CD4-positive, alpha-beta T cell treated with Interferon alpha-2 for 1 hour (primary cell): Measurements from ENCODE around the gene USP22.

ENCODE experiments used
- DNase-seq, 2 donors: peaks; one replicate each; pipeline ENCODE4 v3.0.0-alpha.2; 2020 to 2022

The USP22 gene

DNA sequence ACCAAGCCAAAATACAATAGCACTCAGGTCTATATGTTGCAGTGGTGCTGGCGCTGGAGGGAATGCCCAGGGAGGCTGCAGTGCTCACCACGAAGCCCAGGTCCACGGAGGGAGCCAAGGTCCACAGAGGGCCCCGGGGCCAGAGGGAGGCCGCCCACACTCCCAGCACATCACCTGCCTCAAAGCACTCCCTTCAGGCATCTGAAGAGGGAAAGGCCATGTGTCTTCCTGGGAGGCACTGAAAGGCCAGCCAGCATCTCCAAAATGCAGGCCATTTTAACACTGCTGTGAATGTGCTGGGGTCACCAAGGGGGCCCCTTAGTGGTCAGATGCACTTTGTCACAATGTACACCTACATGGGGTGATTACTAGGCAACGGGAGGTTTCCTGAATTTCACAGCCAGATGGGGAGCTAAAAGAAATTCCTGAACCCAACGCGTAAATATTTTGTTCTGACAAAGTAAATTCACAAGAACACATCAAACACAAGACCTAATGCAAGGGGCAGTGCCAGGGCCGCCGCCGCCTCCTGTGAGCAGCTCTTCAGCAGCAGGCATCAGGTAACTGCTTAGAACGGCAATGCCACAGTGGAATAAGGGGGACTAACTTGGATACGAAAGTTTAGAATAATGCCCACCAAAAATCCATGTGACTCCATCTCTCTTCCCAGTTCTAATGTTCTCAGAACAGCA is 42.8 kb downstream of the USP22 start:
- no peak for DNase-seq

DNA sequence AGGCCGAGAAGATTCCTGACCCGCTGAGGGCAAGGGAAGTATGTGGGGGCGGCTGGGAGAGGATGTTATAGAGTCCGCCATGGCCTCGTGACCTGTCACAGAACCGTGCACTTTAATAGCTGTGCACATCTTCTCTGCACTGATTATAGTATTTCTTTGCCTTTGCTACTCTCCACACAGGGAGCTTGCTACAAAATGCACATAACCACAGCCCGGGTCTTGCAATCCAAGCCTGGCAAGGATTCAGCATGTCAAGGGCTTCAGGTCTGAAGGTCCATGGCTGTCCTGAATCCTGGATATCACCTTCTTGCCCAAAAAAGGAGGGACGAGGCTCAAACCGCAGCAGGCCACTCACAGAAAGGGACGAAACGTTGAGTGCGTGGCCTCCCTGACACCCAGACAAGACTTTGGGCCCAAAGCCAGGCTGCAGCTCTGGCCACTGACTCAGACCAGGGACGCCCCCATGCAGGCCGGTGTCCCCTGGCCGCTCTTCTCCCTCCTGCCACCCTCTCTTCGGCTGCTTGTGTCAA is 43.7 kb downstream of the USP22 start:
- DNase-seq, result no peak

DNA sequence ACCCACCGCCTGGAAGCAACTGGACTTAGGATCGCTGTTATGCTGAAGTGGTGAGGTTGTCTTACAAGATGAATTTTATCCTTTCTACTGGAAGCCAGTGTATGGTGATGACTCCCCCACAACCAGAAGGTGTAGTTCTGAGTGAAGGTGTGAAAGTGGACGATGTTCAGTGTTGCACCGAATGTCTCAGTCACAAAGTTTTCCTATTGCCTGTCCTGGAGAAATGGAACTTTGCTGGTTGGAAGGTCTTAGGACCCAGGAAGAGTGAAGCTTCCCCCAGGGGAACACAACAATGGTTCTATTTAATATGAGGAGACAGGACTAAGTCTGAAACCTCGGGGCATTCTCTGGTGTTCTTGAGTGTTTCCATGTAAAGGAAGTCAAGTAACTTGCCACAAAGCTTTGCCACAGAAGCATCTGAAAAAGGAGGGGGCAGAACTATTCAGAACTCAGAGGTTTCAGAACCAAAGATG is 44.2 kb downstream of the USP22 start:
- no peak for DNase-seq

DNA sequence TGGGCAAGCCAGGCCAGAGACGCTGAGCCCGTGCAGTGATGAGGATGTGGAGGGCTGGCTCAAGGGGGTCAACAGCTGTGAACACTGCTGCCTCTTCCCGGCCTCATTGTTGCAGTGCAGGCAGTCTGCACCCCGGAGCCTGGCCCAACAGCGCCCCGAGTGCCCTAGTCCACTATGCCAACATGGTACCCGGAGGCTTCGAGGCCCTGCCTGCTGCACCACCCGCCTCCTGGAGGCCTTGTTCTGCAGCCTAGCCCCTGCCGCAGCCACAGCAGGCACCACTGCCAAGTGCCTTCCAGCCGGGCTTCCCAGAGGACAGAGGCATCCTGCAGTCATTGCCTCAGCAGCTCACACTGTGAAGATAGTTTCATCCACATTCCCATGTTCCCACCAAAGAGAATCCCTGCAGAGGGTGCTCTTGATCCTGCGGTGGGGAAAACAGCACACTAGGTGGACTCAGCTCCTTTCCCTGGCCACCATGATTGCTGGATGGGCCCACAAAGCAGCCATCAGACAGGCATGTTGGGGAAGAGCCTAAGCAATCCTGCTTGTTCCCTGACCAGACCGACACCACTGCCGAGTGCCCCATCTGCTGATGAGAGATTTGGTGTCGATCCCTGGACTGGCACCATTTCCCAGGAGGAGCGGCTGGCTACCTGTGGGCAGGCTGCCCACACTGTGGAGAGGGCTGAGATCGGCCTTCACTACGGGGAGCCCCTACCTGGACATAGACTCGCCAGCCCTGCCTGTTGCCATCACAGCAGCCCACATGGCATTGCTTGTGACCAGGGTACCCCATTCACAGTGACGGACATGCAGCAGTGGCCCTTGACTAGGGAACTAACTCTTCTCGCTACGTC is 44.9 kb downstream of the USP22 start:
- no peak for DNase-seq

DNA sequence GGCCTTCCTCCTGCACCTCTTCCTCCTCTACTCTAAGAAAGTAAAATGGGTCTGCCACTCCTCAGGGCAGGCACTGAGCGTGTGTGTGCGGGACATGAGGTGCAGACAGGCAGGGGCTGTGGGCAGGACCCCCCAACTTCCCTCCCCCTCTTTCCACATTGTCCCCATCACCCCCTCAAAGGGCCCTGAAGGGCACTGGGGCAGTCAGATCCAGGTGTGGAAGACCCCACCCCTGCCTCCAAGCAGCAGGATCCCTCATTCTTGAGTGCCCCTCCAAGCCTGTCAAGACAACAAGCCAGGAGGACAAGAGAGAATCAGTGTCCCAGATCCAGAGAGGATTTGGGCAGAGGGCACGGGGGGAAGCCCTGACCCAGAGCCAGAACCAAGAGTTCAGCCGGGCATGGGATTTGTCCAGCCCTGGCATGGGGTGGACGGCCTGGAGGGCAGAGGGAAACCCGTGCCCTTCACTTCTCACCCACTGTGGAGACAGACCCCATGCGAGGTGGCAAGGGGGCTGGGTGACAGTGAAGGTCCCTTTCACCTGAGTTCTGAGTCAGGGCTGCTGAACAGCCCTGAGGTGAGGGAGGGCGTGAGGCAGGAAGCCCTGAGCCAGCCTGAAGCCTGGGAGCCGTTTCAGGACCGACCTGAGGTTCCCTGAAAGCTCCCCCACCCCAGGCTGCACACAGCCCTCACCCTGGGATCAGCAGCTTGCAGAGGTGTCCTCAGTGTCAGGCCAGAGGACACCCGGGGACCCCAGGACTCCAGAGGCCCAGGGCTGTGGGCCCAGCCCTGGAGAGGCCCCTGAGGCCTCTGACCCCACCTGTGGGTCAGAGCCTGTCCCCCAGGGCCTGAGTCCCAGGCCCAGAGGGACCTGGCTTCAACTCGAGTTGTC is 45.8 kb downstream of the USP22 start:
- DNase-seq, result no peak

DNA sequence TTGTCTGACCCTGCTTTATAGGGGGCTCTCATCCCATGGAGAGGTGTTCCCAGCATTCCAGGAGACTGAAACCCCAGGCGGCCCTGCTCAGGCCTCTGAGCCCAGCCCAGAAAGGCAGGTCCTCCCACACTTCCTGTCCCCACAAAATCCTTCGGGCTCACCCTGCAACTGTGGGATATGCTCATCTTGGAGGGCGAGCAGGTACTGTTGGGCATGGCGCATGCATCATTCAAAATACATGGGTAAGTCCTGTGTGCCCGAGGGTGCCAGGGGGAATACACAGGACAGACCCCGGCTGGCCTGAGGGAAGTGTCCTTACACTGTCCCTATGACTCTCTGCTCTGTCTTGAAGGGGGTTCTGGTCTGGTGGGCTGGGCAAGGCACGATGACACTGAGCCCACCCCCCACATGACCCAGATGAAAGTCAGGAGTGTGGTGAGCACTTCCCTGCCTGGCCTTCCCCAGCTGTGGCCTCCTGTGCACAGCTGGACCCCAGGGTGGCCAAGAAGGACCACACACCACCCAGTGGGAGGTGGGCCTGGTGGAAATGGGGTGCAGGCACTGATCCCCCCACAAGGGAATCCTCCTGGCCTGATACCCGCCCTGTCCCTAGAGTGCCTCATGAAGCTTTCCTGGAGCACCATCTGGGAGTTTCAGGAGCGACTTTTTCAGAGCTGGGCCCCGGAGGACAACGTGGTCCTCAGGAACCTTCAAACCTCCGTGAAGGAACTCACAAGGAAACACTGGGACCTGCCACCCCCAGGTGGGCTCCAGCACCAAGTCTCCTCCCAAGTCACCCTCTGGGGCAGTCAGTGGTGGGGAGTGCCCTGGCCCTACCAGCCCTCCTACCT is 46.7 kb downstream of the USP22 start:
- no peak for DNase-seq

DNA sequence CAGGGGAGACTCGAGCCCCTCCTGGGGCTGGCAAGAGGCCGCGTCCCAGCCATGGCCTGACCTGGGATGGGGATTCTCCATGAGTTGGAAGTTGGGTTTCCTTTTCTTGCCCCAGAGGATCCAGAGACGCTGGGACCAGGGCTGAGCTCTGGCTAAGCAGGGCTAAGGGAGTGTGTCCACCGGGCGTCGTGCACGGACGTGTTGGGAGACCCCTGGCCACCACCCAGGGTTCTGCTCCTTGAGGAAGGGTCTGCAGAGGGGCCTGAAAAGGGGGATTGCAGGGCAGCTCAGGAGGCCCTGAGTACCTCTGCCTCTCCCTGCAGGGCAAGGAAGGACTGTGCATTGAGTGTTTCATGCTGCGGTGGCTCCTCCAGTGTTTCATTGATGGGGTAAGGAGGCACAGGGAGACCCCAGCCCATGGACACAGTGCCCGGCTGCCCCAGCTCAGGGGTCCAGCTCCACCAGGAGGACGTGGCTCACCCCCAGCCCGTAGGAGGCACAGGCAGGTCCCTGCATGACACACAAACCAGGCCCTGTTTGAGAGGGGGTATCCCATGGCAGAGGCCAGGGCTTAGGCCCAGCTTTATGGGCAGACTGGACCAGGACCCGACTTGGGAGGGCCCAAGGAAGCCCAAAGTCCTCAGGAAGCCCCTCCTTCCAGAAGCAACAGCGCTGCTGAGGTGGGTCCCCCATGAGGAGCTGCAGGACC is 47.5 kb downstream of the USP22 start:
- no peak for DNase-seq

DNA sequence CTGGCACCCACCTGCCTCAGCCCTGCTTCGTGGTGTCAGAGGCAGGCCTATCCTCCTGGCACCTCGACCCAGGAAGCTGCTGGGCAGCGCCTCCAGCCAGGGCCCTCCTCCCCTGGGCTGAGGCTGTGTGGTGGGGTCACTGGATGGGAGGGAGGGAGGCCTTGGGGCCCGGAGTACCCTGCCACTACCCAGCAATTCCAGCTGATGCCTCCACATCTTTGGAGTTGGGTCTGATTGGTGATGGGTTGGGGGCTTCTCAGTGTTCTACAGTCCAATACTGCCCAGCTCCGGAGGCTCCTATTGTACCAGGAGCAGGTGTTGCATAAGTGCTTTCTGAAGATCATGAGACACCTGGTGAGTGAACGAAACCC is 48.0 kb downstream of the USP22 start:
- no peak for DNase-seq

DNA sequence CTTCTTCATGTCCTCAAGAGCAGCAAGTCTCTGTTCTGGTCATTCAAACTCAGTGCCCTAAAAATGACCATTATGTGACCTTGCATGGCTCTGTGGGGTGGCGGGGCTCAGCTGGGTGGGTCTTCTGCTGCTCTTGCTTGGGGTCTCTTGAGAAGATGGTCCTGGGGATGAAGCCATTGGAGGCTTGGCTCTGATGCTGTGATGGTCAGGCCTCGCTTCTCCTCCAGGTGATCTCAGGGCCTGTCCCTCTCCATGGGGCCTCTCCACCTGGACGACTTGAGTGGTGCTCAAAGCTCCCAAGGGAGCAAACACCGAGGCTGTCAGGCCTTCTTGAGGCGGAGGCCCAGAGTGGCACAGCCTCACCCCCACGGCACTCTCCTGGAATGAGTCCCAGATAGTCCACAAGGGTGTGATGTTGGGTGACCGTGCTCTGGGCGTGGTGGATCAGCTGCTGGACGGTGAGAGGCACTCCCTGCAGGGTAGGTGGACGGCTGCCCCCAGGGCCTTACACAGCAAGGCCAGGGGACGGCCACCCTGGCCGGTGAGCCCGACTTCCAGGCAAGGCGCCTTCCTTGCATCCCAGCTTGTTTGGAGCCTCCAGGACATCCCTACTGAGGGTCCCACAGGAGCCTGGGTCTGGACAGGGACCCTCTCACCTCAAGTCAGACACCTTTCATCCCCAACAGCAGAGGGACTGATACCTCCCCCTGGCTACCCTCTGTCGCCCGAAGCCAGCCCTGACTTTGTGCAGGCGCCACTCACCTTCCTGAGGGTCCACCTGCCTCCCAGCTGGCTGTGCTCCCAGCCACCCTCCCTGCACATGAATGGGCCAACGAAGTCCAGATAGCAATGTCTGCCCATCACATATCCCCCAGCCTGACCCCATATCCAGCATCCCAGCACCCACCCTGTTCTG is 48.7 kb downstream of the USP22 start:
- no peak for DNase-seq

DNA sequence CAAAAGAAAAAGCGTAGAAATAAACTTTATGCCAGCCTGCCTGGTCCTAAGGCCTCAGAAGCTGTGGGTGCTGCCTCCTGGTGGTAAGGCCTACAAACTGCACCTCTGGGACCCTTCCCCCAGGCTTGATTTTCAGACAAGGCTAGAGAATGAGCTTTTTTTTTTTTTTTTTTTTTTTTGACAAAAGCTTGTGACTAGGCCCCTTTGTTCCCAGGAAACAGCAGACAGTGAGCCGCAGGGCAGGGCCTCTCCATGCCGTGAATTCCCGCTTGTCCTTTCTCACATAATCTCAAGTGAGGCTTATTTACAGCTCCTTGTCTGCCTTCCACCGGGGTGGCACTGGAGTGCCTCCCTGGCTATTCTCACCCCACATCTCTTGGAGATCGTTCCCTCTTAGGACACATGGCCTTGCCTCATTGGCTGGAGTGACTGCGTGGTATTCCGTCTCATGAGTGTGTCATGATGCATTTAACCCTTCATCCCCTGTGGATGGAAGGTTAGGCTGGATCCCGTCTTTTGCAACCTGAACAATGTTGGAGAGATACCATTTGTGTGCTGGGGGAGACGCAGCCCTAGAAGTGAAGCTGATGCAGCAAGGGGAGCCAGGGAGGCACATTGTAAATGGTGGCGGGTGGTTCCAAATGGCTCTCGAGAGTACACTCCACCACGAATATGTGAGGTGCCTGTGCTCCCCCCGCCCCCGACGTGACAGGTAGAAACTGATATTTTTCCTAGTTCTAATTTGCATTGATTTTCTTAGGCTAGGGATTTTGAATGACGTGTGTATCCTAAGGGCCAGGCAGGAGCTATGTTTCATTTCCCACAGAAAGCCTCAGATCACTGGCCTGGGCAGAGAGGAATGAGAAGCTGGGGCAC is 49.6 kb downstream of the USP22 start:
- peak; percentile 62 to 70 for DNase-seq

DNA sequence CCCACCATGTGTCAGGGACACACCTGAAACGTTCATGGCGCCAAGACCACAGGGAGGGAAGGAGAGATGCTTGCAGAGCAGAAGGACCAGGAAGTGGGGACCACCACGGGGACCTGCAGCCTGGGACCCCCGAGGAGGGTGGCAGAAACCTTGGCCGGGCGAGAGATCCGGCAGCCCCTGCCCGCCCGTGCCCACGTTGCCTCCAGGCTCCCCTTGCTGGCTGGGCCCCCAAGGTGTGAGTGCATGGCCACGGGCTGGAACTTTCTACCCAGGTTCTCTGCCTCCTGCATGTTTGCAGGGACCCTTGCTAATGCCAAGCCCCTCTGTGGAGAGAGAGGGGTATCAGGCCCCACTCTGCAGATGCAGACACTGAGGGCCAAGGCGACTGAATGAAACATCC is 50.4 kb downstream of the USP22 start:
- DNase-seq, result no peak

DNA sequence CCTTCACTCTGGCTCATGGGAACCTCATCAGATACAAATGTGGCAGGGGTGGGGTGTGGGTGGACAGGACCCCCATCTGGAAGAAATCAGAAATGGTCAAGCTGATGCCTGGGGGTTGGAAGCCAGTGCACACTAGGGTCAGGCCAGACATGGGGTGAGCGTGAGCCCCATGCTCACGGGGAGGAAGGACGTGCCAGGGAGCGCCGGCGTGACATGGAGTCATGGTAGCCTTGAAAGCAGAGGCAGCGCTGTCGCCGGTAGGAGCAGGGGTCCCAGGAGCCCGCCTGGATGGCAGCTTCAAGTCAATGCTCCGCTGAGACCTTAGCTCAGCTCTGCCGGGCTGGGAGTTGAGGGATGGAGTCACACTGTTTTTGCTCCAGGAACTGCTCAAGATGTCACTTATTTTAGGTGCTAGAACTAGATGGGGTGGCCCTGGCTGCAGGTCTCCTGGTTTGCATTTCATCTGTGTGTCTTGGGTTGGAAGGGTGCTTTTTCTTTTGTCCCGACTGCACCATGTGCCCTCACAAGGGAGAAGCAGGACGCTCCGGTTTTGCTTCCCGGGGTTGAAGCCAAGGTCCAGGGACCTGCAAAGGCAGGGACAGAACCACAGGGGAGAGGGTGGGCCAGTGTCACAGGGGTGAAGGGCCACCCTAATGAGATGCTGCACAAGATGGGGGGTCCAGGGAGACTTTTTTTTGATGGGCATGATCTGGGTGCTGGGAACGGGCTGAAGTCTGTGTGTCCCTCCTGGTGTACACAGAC is 51.4 kb downstream of the USP22 start:
- DNase-seq, result no peak

DNA sequence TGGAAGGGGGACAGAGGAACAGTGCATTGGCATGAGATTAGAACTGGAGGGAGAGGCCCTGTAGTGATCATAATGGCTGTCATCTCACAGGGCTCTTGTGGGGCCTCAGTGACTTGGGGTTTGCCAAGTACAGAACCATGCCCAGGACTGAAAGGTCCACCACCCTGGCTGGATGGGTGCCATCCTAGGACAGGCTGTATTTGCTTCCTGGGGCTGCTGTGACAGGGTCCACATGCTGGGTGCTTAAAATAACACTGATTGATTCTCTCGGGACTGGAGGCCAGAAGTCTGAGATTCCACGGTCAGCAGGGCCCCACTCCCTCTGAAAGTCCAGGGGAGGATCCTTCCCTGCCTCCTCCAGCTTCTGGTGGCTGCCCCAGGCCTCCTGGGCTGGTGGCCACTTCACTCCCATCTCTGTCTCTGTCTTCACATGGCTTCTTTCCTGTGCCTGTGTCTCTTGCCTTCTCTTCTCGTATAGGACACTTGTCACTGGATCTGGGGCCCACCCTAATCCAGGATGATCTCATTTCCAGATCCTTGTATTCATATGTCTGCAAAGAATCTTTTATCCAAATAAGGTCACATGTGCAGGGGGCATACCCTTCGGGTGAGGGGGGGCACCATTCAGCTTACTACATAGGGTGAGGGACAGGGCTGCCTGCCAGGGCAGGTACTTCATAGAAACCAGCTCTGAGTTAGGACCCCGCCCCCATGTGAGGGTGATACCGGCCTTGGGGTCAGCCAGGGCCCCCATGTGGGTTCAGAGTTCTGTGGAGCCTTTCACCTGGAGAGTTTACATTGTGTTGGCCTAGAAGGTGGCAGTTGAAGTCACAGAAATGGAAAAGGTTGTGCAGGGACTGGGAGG is 52.6 kb downstream of the USP22 start:
- DNase-seq, result no peak

DNA sequence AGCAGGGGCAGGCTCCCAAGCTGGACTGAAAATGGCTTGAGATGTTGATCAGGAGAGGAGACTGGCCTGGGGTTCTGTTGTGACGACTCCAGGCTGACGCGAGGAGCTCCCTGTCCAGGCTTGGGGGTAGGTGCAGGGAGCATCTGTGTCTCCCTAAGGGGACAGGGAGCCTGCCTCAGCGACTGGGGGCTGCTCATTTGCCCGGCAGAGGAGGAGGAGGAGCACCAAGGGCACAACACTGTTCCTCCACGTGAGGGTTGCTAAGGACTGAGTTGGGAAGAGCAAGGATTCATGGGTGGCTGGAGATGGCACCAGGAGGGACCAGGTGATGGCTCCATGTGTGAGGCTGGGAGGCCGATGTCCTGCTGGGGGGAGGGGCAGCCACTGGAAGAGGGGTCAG is 53.3 kb downstream of the USP22 start:
- DNase-seq, result no peak

DNA sequence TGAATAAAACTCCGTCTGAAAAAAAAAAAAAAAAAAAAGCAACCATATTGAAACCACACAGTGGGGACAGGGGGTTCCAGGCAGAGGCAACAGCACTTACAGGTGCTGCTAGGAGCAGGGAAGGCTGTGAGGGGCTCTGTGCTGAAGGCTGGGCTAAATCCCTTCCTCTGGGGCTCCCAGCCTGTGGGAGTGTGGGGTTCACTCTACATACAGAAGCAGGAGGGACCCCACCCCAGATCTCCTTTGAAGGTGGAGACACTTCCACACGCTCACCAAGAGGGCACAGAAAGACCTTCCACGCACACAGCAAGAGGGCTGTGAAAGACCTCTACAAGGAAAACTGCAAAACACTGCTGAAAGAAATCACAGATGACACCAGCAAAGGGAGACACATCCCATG is 53.9 kb downstream of the USP22 start:
- DNase-seq, result no peak

DNA sequence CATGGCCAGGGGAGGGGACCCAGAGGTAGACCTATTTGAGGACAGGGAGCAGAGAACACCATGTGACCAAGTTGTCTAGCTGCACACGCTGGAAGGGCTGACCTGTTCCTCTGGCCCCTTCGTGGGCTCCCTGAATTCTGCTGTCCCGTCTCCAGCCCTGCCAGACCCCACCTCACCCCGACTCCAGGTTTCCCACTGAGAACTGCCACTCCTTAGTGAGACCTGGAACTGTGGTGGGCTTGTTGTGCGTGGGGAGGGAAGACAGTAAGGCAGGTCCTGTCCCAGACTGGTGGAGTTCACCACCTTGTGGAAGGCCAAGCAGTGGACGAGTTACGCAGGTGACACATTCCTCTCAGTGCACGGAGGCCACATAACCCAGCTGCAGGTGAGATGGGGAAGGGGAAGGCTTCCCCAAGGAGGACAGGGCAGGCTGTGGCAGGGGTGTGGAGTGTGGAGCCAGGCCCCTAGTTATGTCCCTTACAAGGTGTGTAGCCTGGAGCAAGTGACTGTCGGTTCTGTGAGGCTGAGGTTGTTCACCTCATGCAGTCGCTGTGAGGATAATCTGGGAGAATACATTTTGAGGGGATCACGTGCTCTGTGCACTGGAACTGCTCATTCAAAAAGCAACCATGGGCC is 54.7 kb downstream of the USP22 start:
- no peak for DNase-seq

DNA sequence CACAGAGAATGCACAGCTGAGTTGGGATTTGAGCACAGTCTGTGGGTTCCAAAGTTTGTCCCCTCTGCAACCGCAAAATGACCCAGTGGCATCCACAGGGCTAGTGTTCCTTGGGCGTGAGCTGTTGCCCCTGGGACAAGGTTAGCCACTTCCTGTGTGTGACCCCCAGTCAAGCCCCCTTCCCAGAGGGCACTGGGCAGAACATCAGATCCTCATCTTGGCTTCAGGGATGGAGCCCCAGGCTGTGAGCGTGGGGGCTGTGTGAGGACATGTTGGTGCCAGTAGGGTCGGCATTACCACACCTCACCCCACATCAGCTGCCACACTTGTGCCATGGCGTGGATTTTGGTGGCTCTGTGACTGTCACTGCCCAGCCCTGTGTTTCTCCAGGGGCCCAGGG is 55.3 kb downstream of the USP22 start:
- DNase-seq, result no peak
